AG10803 (cell line): ENCODE measurements around the gene PLEKHO1.
"Not testable (repeated sequence)": the region's sequence is repeated elsewhere in the genome, so short reads cannot be mapped to it uniquely, and the experiment has no call there.

ENCODE experiments used
- DNase-seq: peaks from one replicate; pipeline ENCODE4 v3.0.0; 2010; ENCODE audit warnings: low read depth
- H3K4me3 ChIP-seq: 2 replicates; pipeline ENCODE4 v1.5.1; 2011; ENCODE audit warnings: mild to moderate bottlenecking, low read length, control low read depth
- TF ChIP-seq, protein P1 (sequence below): conservative IDR thresholded peaks from 2 replicates; pipeline ENCODE4 v1.5.1; 2011; ENCODE audit warnings: mild to moderate bottlenecking, low read length, control low read depth, inconsistent platforms

Gene PLEKHO1

DNA sequence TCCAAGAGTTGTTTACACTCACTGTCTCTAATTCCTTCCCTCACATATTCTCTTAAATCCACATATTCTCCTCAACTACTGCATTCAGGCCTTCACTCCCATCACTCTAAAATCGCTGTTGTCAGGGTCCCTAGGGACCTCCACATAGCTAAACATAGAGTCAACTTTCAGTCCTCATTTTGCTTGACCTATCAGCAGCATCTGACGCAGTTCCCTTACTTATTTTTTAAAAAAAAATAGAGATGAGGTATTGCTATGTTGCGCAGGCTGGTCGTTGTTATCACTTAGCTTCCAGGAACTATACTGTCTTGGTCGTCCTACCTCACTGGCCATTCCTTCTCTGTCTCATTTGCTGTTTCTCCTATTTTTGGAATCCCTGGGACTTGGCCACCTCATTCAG lies 11.7 kb upstream of the PLEKHO1 start:
- no peak for DNase-seq
- TF ChIP-seq, protein P1, sequence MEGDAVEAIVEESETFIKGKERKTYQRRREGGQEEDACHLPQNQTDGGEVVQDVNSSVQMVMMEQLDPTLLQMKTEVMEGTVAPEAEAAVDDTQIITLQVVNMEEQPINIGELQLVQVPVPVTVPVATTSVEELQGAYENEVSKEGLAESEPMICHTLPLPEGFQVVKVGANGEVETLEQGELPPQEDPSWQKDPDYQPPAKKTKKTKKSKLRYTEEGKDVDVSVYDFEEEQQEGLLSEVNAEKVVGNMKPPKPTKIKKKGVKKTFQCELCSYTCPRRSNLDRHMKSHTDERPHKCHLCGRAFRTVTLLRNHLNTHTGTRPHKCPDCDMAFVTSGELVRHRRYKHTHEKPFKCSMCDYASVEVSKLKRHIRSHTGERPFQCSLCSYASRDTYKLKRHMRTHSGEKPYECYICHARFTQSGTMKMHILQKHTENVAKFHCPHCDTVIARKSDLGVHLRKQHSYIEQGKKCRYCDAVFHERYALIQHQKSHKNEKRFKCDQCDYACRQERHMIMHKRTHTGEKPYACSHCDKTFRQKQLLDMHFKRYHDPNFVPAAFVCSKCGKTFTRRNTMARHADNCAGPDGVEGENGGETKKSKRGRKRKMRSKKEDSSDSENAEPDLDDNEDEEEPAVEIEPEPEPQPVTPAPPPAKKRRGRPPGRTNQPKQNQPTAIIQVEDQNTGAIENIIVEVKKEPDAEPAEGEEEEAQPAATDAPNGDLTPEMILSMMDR: no peak

DNA sequence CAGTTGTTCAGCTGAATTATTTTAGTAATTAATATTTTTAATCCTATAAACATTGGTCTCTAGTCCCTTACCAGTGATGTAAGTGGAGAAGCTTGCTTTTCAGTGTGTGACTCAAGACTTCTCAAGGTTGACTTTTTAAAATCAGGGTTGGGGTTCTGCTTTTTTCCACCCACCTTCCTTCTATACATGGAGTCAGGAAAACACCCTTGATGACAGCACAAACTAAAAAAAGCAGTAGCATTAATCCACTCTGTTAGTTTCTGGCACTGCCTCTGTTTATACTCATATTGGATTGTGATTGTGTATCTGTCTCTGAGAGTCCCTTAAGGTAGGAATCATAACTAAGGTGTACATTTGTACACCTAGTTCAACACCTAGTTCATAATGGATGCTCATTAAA lies 8.3 kb upstream of the PLEKHO1 start:
- no peak for DNase-seq
- TF ChIP-seq, protein P1: no peak
- no peak overlapping the region for H3K4me3 ChIP-seq

More for the DNA sequence above, 11.7 kb upstream of the PLEKHO1 start:
- H3K4me3 ChIP-seq: no peak overlapping the region

DNA sequence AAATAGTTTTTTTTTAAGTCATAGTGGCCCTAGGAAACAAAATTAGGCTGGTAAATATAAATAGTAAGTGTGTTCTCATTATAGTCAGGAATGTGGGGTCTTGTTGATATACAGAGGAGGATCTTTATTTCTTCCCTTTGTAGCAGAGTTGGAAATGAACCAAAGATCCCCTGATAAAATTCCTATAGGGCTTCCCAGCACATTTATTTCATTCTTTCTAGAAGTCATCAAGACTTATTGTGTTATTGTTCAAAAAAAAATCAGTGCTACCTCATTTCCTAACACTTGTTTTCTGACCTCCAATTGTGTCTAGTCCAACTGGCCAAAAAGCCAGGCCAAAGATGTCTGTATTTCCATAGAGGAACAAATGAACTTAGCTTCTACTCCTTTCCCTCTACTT lies 7.6 kb upstream of the PLEKHO1 start:
- DNase-seq: no peak
- H3K4me3 ChIP-seq: no peak overlapping the region
- TF ChIP-seq, protein P1: no peak

DNA sequence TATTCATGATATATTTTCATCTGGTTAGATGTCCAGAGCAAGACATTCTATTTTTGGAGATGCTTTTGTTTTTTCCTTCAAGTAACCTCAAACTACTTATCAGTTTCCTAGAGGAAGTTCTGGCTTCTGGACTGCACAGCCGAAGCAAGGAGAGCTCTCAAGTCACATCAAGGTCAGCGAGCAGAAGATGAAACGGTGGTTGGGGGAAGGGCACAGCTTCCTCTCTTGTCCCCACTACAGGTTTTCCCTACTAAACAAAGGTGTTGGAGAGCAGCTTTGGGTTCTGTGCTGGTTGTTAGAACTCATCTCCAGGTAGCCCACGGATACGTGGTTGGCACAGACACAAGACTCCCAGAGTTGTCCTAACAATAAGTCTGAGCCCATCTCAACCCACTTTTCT lies 5.1 kb upstream of the PLEKHO1 start:
- TF ChIP-seq, protein P1: no peak
- no peak for DNase-seq
- no peak overlapping the region for H3K4me3 ChIP-seq

DNA sequence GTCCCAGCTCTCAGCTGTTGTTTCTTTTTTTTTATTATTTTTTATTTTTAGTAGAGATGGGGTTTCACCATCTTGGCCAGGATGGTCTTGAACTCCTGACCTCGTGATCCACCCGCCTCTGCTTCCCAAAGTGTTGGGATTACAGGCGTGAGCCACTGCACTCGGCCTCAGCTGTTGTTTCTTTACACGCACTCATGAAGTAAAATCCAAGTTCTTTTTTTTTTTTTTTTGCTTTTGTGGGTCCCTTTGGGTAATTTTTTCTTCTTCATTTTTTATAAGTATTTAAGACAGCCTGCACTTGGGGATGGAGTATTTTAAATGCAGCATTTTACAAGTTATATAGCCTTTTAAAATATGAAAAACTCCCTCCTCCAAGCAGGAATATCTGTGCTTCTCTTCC lies 3.7 kb upstream of the PLEKHO1 start:
- not testable (repeated sequence) for DNase-seq, H3K4me3 ChIP-seq

DNA sequence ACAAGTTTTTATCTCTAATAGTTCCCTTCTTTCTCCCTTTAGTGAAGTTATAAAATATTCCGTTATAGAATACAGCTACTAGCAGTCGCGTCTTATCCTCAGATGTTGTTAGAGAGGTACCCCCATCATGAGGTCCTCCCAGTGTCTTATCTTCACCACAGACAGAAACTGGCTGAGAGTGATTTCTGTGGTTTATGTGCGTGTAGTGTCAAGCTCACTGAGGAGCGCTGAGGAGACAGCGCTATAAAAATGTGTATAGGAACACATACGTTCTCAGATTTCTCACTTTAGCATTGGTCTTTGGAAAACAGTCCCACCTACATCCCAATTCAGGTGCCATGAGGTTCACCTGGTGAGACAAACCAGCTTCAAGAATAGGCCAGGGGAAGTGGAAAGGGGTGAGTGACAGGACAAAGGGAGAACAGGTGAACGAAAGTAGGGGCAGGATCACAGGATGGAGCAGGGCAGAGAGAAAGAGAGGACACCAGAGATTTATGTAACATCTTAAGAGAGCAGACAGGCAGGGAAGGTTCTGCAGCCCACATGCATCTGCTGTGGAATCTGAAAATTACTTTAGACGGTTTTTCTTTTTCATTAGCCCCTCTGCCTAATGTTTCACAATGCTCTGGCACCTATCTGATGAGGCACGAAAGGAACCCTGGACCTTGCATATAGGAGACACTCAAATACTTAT lies 2.7 kb upstream of the PLEKHO1 start:
- H3K4me3 ChIP-seq: no peak overlapping the region
- TF ChIP-seq, protein P1: no peak
- no peak for DNase-seq

DNA sequence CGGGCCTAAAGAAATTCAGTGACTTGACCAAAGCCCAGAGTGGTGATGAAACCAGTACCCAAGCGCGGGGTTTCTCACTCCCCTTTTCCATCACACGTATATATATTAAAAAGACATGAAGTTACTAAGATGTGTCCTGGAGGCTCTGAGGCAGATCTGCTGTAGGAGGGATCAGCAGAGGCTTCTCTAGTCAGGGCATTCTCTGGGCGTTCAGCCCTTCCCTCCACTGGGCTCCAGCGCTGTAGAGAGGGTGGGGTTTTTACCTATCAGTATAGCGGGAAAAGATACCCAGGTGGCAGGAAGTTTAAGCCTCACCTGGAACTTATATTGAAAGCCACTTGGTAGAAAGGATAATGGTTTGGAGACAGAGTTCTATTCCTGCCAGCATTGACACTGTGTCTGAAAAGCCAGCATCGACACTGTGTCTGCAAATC lies 862 bp upstream of the PLEKHO1 start:
- DNase-seq: no peak
- H3K4me3 ChIP-seq: peak overlapping the region; percentile 82
- TF ChIP-seq, protein P1: no peak
